GM18511 (cell line): ENCODE results near the gene WNT11.
"Not testable (repeated sequence)": the region's sequence is repeated elsewhere in the genome, so short reads cannot be mapped to it uniquely, and the experiment has no call there.

Experiments used
- ATAC-seq: cut with Tn5 transposase; IDR thresholded peaks from one replicate; pipeline ENCODE4 v1.9.1; 2021; ENCODE audit warnings: mild to moderate bottlenecking, moderate library complexity; ENCODE audit not compliant: unreplicated experiment

The WNT11 gene

GRCh38 chr11:76203131-76203925 is 3.0 kb downstream of the WNT11 start:
- ATAC-seq: no peak

GRCh38 chr11:76201672-76202412 is 4.5 kb downstream of the WNT11 start:
- no peak for ATAC-seq

DNA sequence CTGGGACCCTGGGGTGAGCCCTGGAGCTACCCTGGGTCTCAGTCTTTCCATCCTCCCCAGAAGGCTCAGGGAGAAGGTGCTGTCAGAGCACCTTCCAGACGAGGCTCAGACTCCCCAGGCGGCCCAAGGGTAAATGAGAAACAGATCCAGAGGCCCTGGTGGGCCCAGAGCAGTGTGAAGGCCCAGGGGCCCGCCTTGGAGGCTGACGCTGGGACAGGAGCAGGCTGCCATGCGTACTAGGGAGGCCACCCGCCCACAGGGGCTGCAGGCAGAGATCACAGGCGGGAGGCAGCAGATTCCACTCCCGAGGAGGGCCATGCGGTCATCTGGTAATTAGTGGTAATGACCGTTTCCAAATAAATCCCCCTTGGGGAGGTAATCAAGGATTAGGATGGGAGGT is 5.2 kb downstream of the WNT11 start:
- no peak for ATAC-seq

GRCh38 chr11:76200006-76200940 is 6.0 kb downstream of the WNT11 start:
- ATAC-seq: no peak

- not testable (repeated sequence) for ATAC-seq
These were observed 7.6 kb downstream of the WNT11 start for GRCh38 chr11:76198691-76199090.

DNA sequence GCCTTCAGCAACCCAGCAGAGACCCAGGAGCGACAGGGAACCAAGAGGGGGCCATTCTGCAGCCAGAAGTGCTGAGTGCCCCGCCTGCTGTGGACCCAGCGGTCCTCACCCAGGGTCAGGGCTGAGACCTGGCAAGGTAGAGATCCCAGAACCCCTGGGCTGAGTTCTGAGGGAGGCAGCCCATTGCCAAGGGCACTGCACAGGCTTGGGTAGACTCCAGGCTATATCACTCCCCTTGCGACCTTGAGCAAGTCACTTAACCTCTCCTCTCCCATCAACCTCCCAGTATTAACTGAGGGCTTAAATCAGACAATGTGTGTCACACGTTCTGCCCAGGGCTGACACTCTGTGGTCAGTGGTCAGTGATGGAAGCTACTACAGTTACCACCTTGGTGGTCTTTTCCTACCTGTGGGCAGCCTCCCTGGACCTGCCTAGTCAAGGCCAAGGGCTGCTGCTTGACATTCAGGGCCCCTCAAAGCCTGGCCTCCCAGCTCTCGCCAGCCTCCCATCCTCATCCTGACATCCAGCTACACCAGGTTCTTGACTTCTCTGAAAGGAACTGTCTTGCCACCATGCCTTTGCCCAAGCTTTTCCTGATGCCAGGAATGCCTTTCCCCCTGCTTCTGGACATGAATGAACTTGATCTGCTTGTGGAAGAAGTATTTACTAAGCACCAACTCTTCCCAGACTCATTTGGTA is 8.2 kb downstream of the WNT11 start:
- ATAC-seq: no peak

DNA sequence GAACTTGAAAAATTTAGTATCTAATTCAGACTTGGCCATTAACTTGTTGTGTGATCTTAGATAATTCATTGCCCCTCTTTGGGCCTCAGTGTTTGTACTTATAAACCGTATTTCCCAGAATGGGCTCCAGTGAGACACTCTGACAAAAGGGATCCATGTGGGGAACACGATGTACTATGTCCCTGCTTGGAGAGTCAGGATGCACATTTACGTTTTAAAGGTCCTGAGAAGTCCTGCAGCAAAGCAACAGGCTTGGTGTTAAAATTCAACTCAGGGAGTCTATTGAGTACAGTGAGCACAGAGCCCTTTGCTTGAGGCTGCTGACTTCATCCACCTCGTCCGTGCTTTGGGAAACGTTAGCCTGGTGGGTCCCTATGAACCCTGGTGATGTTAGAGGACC is 9.0 kb downstream of the WNT11 start:
- no peak for ATAC-seq

DNA sequence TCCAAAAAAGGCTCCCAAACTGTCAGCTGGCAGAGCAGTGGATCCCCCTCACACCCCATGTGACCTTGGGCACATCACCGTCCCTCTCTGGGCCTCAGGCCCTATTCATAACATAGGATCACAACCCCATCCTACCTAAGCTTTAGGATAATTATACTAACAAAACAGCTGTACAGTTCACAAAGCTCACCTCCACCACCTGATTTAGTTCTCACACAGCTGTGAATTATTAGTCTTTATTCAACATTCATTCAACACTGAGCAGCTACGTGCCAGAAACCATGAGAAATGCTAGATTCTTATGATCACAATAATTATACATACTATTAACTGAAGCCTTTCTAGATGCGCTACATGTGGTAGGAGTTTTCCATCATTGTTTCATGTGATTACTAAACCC is 9.5 kb downstream of the WNT11 start:
- no peak for ATAC-seq

DNA sequence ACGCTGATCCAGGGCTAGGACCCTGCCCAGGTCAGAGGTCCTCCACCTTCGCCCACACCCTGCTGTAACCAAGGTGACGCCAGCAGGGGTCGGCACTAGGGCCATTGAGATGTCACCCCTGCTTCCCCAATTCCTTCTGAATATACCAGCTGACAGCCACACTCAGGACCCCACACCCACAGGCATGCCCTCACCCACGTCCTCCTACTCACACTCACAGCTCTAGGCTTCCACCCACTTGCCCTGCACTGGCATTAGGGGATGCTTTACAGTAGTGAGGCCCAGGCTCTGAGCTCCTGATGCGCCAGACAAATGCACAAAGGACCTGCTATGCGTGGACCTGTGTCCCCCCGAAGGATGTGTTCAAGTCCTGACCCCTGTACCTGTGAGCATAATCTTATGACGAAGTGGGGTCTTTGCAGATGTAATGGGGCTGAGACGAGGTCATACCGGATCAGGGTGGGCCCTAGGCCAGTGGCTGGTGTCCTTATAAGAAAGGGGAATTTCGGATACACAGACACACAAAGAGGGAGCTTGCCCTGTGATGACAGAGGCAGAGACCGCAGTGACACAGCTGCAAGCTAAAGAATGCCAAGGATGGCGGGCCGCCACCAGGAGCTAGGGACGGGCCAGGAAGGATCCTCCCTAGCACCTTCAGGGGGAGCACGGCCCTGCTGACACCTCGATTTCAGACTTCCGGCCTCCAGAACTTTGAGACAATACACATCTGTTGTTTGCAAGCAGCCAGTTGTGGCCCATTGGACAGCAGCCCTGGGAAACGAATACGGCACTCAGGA is 11.2 kb downstream of the WNT11 start:
- ATAC-seq: no peak

GRCh38 chr11:76193219-76193618 is 13.1 kb downstream of the WNT11 start:
- ATAC-seq: no peak

- no peak for ATAC-seq
These were observed 15.9 kb downstream of the WNT11 start for GRCh38 chr11:76190376-76190775.

- ATAC-seq: no peak
These were observed 16.6 kb downstream of the WNT11 start for GRCh38 chr11:76189682-76190081.

DNA sequence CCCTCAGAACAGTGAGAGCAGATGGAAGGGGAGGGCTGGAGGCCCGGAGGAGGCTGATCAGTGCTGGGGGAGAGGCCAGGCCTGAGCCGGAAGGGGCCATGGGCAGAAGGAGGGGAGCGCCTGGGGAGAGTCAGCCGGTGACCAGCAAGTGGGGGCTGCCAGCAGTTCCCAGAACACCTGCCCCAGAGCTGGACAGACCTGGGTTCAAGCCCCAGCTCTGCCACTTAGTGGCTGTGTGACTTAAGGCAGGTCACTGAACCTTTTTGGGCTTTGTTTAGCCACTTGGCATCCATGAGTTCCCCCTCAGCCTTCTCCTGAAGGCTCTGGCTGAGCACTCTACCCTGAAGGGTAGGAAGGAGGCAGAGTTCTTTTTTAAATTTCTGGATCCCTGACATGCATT is 17.4 kb downstream of the WNT11 start:
- ATAC-seq: no peak

- ATAC-seq: no peak
These were observed 19.5 kb downstream of the WNT11 start for GRCh38 chr11:76186776-76187279.

DNA sequence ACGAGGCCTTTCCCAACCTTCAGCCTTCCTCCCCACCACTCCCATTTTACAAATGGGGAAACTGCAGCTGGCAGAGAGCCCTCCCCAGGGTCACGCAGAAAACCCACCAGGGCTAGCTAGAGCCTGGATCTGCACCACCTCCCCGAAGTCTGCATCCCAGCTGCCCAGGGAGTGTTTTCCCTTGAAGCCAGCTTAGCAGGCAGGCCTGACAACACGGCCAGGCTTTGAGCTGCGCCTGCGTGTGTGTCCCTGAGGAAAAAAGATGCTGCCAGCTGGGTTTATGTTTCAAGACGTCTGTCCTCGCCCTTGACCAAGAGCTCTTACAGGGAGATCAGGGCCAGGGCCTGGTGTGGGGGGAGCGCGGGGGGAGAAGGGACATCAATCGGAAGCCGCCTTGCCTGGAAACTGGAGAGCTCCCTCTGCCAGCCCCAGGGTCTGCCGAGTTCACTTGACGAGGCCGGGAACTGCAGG is 20.3 kb downstream of the WNT11 start:
- no peak for ATAC-seq

- no peak for ATAC-seq
These were observed 20.8 kb downstream of the WNT11 start for GRCh38 chr11:76185511-76185910.

DNA sequence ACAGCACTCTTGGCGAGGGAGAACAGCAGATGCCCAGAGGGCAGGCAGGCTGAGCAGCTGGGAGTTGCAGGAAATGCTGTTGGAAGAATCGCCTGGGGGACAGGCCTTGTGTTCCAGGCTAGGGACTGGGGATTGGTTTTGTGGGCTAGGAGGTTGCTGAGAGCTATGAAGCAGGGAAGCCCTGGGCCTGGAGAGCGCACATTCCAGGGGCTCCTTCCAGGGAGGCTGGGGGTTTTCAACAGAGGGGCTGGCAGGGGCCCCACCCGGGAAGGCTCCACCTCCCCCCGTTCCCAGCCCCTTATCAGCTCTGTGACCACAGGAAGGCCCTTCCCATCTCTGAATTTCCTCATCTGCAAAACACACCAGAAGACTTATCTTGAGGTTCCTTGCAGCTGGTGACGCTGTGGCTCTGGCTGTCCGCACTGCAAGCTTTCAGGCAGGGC is 21.7 kb downstream of the WNT11 start:
- ATAC-seq: no peak

DNA sequence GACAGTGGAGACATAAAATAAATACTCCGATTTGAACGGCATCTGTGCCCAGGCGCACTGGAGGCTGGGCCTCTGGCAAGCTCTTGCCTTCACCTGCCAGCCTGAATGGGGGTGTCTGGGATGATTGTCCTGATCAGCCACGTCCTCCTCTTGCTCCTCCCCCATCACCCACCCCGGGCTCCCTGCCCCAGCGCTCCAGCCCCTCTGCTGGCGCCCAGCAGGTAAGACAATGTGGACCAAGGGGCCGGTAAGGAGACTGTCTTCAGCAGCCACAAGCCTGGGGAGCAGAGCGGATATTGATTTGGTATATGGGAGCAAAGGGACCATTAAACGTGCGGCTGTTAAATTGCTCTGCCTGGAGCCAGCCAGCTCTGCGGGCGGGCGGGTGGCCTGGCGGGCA is 24.9 kb downstream of the WNT11 start:
- no peak for ATAC-seq

DNA sequence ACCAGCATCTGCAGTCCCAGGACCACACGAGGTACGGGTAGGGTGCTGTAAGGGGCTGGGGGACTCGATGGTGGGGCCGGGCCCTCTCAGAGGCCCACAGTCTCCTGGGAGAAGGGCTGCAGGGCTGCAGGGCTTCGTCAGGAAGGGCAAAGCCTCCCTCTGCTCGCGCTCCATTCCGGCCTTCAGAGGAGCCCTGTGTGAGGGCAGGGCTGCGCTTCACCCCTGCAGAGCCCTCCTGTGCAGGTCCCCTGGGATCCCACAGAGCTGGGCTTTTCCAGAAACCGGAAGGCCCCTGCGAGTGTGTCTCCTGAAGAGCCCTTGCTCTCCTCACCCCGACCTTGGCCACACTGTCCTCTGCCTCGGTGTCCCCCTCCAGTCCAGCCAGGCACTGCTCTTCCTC is 27.2 kb downstream of the WNT11 start:
- no peak for ATAC-seq
